ENCODE data around the gene MCTP1. TPM values are rescaled to one million over a fixed set of nuclear protein-coding genes. Genes with fewer than 3 reads are reported as not detected.

MCTP1 gene
- total and polyA plus RNA-seq, 2 donors, result 5.9 to 20.2 TPM

GRCh38 chr5:95070866-95071265 is 214.0 kb downstream of the MCTP1 start:
- DNase-seq (ENCODE audit: low read depth in 6 of 9, low spot score in 9 of 9), result no peak
- H3K4me3 ChIP-seq (ENCODE audit: low read length in 2 of 2), result no peak overlapping the region
- WGBS, result 97% methylated on average over 5 of the region's 5 CpGs
- no peak overlapping the region for H3K27ac ChIP-seq (ENCODE audit: low read depth in 1 of 2, low read length in 1 of 2)
- H3K36me3 ChIP-seq (ENCODE audit: control insufficient read depth in 2 of 2, insufficient read depth in 2 of 2, low read length in 1 of 2), result no peaks in the 10 kb centered on the region
- peaks cover 5 to 13% of the 10 kb centered on the region in 2 donors for H3K4me1 ChIP-seq (ENCODE audit: control insufficient read depth in 2 of 2, insufficient read depth in 2 of 2, low read length in 2 of 2)
- no peaks in the 10 kb centered on the region for H3K27me3 ChIP-seq (ENCODE audit: control insufficient read depth in 2 of 2, insufficient read depth in 1 of 2, low read length in 1 of 2)
- no peaks in the 10 kb centered on the region for H3K9me3 ChIP-seq (ENCODE audit: control insufficient read depth in 2 of 2, insufficient read depth in 1 of 2, low read length in 1 of 2)

- Histone ChIP-seq H3K4me1 (ENCODE audit: control insufficient read depth in 2 of 2, insufficient read depth in 2 of 2, low read length in 2 of 2) (peaks cover 5 to 13% of the 10 kb centered on the region in 2 donors), H3K27me3 (ENCODE audit: control insufficient read depth in 2 of 2, insufficient read depth in 1 of 2, low read length in 1 of 2) (no peaks in the 10 kb centered on the region), H3K36me3 (ENCODE audit: control insufficient read depth in 2 of 2, insufficient read depth in 2 of 2, low read length in 1 of 2) (no peaks in the 10 kb centered on the region), H3K27ac (ENCODE audit: low read depth in 1 of 2, low read length in 1 of 2) (no peak overlapping the region), H3K9me3 (ENCODE audit: control insufficient read depth in 2 of 2, insufficient read depth in 1 of 2, low read length in 1 of 2) (no peaks in the 10 kb centered on the region), H3K4me3 (ENCODE audit: low read length in 2 of 2) (no peak overlapping the region)
- no peak for DNase-seq (ENCODE audit: low read depth in 6 of 9, low spot score in 9 of 9)
- WGBS, result 97% methylated on average over 2 of the region's 2 CpGs
Observed at GRCh38 chr5:95070453-95070852, 214.4 kb downstream of the MCTP1 start.

DNA sequence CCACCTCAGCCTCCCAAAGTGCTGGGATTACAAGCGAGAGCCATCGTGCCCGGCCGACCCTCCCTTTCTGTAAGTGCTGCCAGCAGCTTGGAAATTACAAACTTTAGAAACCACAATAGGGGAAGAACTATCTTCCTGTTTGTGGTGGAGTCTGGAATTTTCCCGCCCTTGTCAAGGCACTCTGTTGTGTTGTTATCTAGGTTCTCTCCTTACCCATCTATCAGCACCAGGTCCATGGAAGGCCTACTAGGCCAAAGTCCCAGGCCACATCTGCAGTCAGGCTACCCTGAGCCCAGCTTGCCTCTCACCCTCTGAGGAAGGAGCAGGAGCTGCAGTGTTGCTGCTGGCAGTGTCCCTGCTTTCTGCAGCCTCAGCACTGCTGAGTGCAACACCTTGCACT is 214.9 kb downstream of the MCTP1 start:
- no peaks in the 10 kb centered on the region for H3K27me3 ChIP-seq (ENCODE audit: control insufficient read depth in 2 of 2, insufficient read depth in 1 of 2, low read length in 1 of 2)
- H3K9me3 ChIP-seq (ENCODE audit: control insufficient read depth in 2 of 2, insufficient read depth in 1 of 2, low read length in 1 of 2), result no peaks in the 10 kb centered on the region
- no peak overlapping the region for H3K27ac ChIP-seq (ENCODE audit: low read depth in 1 of 2, low read length in 1 of 2)
- no peak overlapping the region for H3K4me3 ChIP-seq (ENCODE audit: low read length in 2 of 2)
- DNase-seq (ENCODE audit: low read depth in 6 of 9, low spot score in 9 of 9), result no peak
- peaks cover 5 to 13% of the 10 kb centered on the region in 2 donors for H3K4me1 ChIP-seq (ENCODE audit: control insufficient read depth in 2 of 2, insufficient read depth in 2 of 2, low read length in 2 of 2)
- WGBS, result 39% methylated on average over 5 of the region's 5 CpGs
- no peaks in the 10 kb centered on the region for H3K36me3 ChIP-seq (ENCODE audit: control insufficient read depth in 2 of 2, insufficient read depth in 2 of 2, low read length in 1 of 2)

DNA sequence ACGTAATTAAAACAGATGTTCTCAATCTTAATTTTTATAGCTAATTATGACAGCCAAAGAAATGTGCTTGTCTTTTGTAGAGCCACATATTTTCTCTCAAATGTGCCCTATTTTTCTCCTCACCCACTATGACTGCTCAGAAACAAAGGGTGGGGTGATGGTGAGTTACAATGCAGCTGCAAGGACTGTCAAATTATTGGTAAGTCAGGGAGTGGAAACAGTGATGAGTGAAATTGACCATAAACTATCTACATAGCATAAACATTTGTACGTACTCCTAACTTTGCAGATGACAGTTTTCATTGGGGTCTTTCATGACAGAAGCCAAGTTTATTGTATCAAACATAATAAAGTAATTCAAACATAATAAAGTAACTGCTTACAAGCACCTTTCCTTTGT is 215.9 kb downstream of the MCTP1 start:
- 94% methylated on average over 2 of the region's 2 CpGs for WGBS

DNA sequence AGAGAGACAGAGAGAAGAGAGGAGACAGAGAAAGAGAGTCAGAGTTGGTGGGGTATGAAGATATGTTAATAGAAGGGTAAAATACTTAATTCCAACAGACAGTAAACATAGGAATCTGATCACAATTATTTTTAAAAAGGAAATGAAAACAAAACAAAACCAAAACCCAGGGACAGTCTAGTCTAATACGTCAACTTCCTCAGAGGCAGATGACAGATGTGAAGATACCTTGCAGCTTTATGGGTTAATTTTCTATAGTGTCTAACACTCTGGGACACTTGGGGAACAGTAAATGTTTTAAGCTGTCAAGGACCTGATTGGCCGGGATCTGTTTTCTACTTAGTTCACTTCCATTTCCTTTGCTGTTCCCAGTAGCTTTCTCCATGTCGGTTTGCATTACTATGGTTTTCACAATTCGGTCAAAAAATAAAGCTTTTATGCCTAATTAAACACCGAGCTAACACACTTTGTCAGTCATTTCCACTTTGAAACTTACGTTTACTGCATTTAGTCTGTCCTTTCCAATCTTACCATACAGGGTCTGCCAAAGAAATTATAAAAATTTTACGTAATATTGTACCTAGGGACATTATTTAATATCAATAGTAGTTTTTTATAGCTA is 216.5 kb downstream of the MCTP1 start:
- WGBS, result 86% methylated on average over 7 of the region's 7 CpGs

More for the DNA sequence above, 215.9 kb downstream of the MCTP1 start:
- Histone ChIP-seq H3K36me3 (ENCODE audit: control insufficient read depth in 2 of 2, insufficient read depth in 2 of 2, low read length in 1 of 2) (no peaks in the 10 kb centered on the region), H3K9me3 (ENCODE audit: control insufficient read depth in 2 of 2, insufficient read depth in 1 of 2, low read length in 1 of 2) (no peaks in the 10 kb centered on the region), H3K27me3 (ENCODE audit: control insufficient read depth in 2 of 2, insufficient read depth in 1 of 2, low read length in 1 of 2) (no peaks in the 10 kb centered on the region), H3K4me3 (ENCODE audit: low read length in 2 of 2) (no peak overlapping the region), H3K4me1 (ENCODE audit: control insufficient read depth in 2 of 2, insufficient read depth in 2 of 2, low read length in 2 of 2) (peaks cover 5 to 13% of the 10 kb centered on the region in 2 donors), H3K27ac (ENCODE audit: low read depth in 1 of 2, low read length in 1 of 2) (no peak overlapping the region)
- no peak for DNase-seq (ENCODE audit: low read depth in 6 of 9, low spot score in 9 of 9)

DNA sequence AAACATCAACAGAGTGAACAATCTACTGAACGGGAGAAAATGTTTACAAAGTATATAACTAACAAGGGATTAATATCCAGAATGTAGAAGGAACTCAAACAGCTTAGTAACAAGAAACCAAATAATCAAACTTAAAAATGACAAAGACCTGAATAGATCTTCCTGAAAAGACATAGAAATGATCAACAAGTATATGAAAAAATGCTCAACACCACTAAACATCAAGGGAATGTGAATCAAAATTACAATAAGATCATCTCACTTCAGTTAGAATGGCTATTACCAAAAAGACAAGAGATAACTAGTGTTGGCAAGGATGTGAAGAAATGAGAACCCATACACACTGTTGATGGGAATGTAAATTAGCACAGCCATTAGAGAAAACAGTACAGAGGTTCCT is 218.8 kb downstream of the MCTP1 start:
- WGBS, result 96% methylated on average over 1 of the region's 1 CpG
- H3K27me3 ChIP-seq (ENCODE audit: control insufficient read depth in 2 of 2, insufficient read depth in 1 of 2, low read length in 1 of 2), result no peaks in the 10 kb centered on the region
- peaks cover 5 to 13% of the 10 kb centered on the region in 2 donors for H3K4me1 ChIP-seq (ENCODE audit: control insufficient read depth in 2 of 2, insufficient read depth in 2 of 2, low read length in 2 of 2)
- DNase-seq (ENCODE audit: low read depth in 6 of 9, low spot score in 9 of 9), result no peak
- H3K9me3 ChIP-seq (ENCODE audit: control insufficient read depth in 2 of 2, insufficient read depth in 1 of 2, low read length in 1 of 2), result no peaks in the 10 kb centered on the region
- H3K36me3 ChIP-seq (ENCODE audit: control insufficient read depth in 2 of 2, insufficient read depth in 2 of 2, low read length in 1 of 2), result no peaks in the 10 kb centered on the region
- no peak overlapping the region for H3K27ac ChIP-seq (ENCODE audit: low read depth in 1 of 2, low read length in 1 of 2)
- H3K4me3 ChIP-seq (ENCODE audit: low read length in 2 of 2), result no peak overlapping the region

More for the DNA sequence above, 216.5 kb downstream of the MCTP1 start:
- Histone ChIP-seq H3K4me3 (ENCODE audit: low read length in 2 of 2) (no peak overlapping the region), H3K27ac (ENCODE audit: low read depth in 1 of 2, low read length in 1 of 2) (no peak overlapping the region), H3K27me3 (ENCODE audit: control insufficient read depth in 2 of 2, insufficient read depth in 1 of 2, low read length in 1 of 2) (no peaks in the 10 kb centered on the region), H3K4me1 (ENCODE audit: control insufficient read depth in 2 of 2, insufficient read depth in 2 of 2, low read length in 2 of 2) (peaks cover 5 to 13% of the 10 kb centered on the region in 2 donors), H3K9me3 (ENCODE audit: control insufficient read depth in 2 of 2, insufficient read depth in 1 of 2, low read length in 1 of 2) (no peaks in the 10 kb centered on the region), H3K36me3 (ENCODE audit: control insufficient read depth in 2 of 2, insufficient read depth in 2 of 2, low read length in 1 of 2) (no peaks in the 10 kb centered on the region)
- DNase-seq (ENCODE audit: low read depth in 6 of 9, low spot score in 9 of 9), result peak in 1 of 9 donors; percentile 30

GRCh38 chr5:95063492-95063891 is 221.4 kb downstream of the MCTP1 start:
- DNase-seq (ENCODE audit: low read depth in 6 of 9, low spot score in 9 of 9), result no peak
- Histone ChIP-seq H3K36me3 (ENCODE audit: control insufficient read depth in 2 of 2, insufficient read depth in 2 of 2, low read length in 1 of 2) (no peaks in the 10 kb centered on the region), H3K4me3 (ENCODE audit: low read length in 2 of 2) (no peak overlapping the region), H3K27ac (ENCODE audit: low read depth in 1 of 2, low read length in 1 of 2) (no peak overlapping the region), H3K9me3 (ENCODE audit: control insufficient read depth in 2 of 2, insufficient read depth in 1 of 2, low read length in 1 of 2) (no peaks in the 10 kb centered on the region), H3K4me1 (ENCODE audit: control insufficient read depth in 2 of 2, insufficient read depth in 2 of 2, low read length in 2 of 2) (peaks cover 0 to 5% of the 10 kb centered on the region in 2 donors), H3K27me3 (ENCODE audit: control insufficient read depth in 2 of 2, insufficient read depth in 1 of 2, low read length in 1 of 2) (no peaks in the 10 kb centered on the region)
- 96% methylated on average over 2 of the region's 2 CpGs for WGBS

- H3K4me1 ChIP-seq (ENCODE audit: control insufficient read depth in 2 of 2, insufficient read depth in 2 of 2, low read length in 2 of 2), result peaks cover 0 to 5% of the 10 kb centered on the region in 2 donors
- DNase-seq (ENCODE audit: low read depth in 6 of 9, low spot score in 9 of 9), result no peak
Observed at GRCh38 chr5:95060098-95060497, 224.8 kb downstream of the MCTP1 start.

DNA sequence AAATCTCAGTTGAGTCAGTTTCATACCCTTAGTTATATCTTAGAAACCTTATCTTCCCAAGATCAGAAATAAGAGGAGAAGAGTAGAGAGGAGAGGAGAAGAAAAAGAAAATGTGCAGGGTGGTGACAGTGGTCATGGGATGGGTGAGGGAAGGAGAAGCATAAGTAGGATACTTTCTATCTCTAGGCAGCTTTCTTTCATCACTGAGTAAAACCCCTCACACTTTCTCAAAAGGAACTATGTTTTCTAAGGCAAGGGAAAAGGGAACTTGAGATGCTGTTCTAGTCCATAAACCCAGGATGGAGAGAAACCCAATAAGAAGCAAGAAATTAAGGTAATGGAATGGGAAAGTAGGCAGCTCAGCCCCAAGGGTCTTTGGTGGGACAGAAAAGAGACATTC is 225.3 kb downstream of the MCTP1 start:
- no peaks in the 10 kb centered on the region for H3K36me3 ChIP-seq (ENCODE audit: control insufficient read depth in 2 of 2, insufficient read depth in 2 of 2, low read length in 1 of 2)
- no peak overlapping the region for H3K27ac ChIP-seq (ENCODE audit: low read depth in 1 of 2, low read length in 1 of 2)
- no peak for DNase-seq (ENCODE audit: low read depth in 6 of 9, low spot score in 9 of 9)
- no peaks in the 10 kb centered on the region for H3K27me3 ChIP-seq (ENCODE audit: control insufficient read depth in 2 of 2, insufficient read depth in 1 of 2, low read length in 1 of 2)
- no peaks in the 10 kb centered on the region for H3K9me3 ChIP-seq (ENCODE audit: control insufficient read depth in 2 of 2, insufficient read depth in 1 of 2, low read length in 1 of 2)
- peaks cover 0 to 5% of the 10 kb centered on the region in 2 donors for H3K4me1 ChIP-seq (ENCODE audit: control insufficient read depth in 2 of 2, insufficient read depth in 2 of 2, low read length in 2 of 2)
- H3K4me3 ChIP-seq (ENCODE audit: low read length in 2 of 2), result no peak overlapping the region

More at GRCh38 chr5:95060098-95060497, 224.8 kb downstream of the MCTP1 start:
- Histone ChIP-seq H3K36me3 (ENCODE audit: control insufficient read depth in 2 of 2, insufficient read depth in 2 of 2, low read length in 1 of 2) (no peaks in the 10 kb centered on the region), H3K4me3 (ENCODE audit: low read length in 2 of 2) (no peak overlapping the region), H3K27me3 (ENCODE audit: control insufficient read depth in 2 of 2, insufficient read depth in 1 of 2, low read length in 1 of 2) (no peaks in the 10 kb centered on the region), H3K9me3 (ENCODE audit: control insufficient read depth in 2 of 2, insufficient read depth in 1 of 2, low read length in 1 of 2) (no peaks in the 10 kb centered on the region), H3K27ac (ENCODE audit: low read depth in 1 of 2, low read length in 1 of 2) (no peak overlapping the region)
- WGBS, result 4% methylated on average over 2 of the region's 2 CpGs
